Measurements from ENCODE around the gene DCANP1. TPM values are rescaled to one million over a fixed set of nuclear protein-coding genes. Genes with fewer than 3 reads are reported as not detected.

The DCANP1 gene
- total RNA-seq, 2 experiments from 2014 or later = not detected

DNA sequence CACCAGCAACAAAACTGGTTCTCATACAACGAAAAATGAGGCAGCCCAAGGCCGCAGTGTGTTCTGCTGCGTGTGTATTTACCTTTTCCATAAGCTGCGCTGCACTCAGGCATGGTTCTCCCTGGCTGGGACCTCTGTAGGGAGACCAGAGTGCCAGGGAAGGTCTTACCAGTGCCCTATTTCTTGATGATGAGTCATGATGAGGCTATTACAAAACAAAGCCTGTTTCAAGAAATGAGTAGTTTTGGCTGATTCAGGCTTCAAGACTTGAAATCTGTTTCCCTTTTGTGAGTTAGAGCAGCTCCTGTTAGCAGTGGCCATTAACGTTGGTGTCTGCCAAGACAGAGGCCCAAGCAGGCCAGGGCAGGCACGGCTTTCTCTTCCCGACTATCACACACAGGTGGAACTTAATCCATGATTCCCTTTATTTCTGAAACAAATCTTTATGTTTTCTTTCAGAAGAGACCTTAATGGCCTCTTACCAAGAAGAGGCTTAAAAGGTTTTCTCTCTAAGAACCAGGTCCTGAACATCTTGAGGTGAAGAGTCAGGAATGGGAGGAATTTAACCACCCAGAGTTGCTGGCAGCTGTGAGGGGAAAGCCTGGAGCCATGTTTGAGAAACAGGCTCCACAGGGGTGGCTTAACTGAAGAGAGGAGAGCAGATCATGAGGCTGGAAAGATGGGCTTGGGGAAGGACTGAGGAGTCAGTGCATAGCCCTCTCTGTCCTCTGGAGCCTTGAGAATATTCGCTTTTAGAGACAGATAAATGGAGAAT, 46.4 kb upstream of the DCANP1 start:
- no peaks in the 10 kb centered on the region for H3K9me2 ChIP-seq (ENCODE audit: insufficient read depth, low read length)
- POLR2A ChIA-PET = no interaction called here
- no peaks in the 10 kb centered on the region for H3K79me2 ChIP-seq (ENCODE audit: insufficient read depth, low read depth, low read length)
- no peak for DNase-seq (ENCODE audit: low spot score)
- CTCF ChIA-PET (ENCODE audit: unreplicated experiment) = no interaction called here
- H3K9me3 ChIP-seq (ENCODE audit: low read length) = no peaks in the 10 kb centered on the region
- intact Hi-C loops (cut with micrococcal nuclease; ENCODE audit: unreplicated experiment) = no loop called here
- H3K4me2 ChIP-seq (ENCODE audit: low read length) = no peak overlapping the region
- no peak overlapping the region for H2AFZ ChIP-seq (ENCODE audit: low read length)
- H3K27ac ChIP-seq (ENCODE audit: low read depth, low read length, poor library complexity, severe bottlenecking) = no peak overlapping the region
- H3K4me1 ChIP-seq (ENCODE audit: insufficient read depth, low read length, poor library complexity, severe bottlenecking) = no peaks in the 10 kb centered on the region
- TF ChIP-seq, protein P1, sequence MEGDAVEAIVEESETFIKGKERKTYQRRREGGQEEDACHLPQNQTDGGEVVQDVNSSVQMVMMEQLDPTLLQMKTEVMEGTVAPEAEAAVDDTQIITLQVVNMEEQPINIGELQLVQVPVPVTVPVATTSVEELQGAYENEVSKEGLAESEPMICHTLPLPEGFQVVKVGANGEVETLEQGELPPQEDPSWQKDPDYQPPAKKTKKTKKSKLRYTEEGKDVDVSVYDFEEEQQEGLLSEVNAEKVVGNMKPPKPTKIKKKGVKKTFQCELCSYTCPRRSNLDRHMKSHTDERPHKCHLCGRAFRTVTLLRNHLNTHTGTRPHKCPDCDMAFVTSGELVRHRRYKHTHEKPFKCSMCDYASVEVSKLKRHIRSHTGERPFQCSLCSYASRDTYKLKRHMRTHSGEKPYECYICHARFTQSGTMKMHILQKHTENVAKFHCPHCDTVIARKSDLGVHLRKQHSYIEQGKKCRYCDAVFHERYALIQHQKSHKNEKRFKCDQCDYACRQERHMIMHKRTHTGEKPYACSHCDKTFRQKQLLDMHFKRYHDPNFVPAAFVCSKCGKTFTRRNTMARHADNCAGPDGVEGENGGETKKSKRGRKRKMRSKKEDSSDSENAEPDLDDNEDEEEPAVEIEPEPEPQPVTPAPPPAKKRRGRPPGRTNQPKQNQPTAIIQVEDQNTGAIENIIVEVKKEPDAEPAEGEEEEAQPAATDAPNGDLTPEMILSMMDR (conservative IDR thresholded peaks at IDR 0.05; ENCODE audit: low read length) = no peak
- no peak for TF ChIP-seq EZH2phosphoT487 (IDR thresholded peaks at IDR 0.05; ENCODE audit: borderline replicate concordance, low read depth, low read length)
- no peaks in the 10 kb centered on the region for H3K36me3 ChIP-seq (ENCODE audit: insufficient read depth, low read length)
- no peak overlapping the region for H3K4me3 ChIP-seq (ENCODE audit: low read depth, low read length, poor library complexity, severe bottlenecking)
- H4K20me1 ChIP-seq (ENCODE audit: insufficient read depth, low read length) = no peaks in the 10 kb centered on the region
- no TSS peak for BruUV-seq (replicated peaks)

DNA sequence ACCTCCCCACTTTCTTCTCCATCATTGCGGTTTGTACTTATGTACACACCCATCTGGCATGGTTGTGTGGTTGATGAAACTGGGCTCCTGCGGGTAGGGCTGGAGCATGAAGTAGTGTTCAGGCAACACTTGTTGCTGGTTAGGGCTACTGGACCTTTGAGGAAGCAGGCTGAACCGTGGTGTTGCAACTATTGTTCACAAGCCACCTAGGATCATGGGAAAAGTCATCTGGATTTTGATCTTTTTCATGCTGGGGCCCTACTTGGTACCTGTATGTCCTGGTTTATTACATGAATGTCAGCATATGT, 45.1 kb upstream of the DCANP1 start:
- no peaks in the 10 kb centered on the region for H3K9me2 ChIP-seq (ENCODE audit: insufficient read depth, low read length)
- no TSS peak for BruUV-seq (replicated peaks)
- CTCF ChIA-PET (ENCODE audit: unreplicated experiment) = no interaction called here
- H4K20me1 ChIP-seq (ENCODE audit: insufficient read depth, low read length) = no peaks in the 10 kb centered on the region
- H3K4me2 ChIP-seq (ENCODE audit: low read length) = no peak overlapping the region
- intact Hi-C loops (cut with micrococcal nuclease; ENCODE audit: unreplicated experiment) = no loop called here
- no peaks in the 10 kb centered on the region for H3K4me1 ChIP-seq (ENCODE audit: insufficient read depth, low read length, poor library complexity, severe bottlenecking)
- POLR2A ChIA-PET = no interaction called here
- H3K36me3 ChIP-seq (ENCODE audit: insufficient read depth, low read length) = no peaks in the 10 kb centered on the region
- H3K79me2 ChIP-seq (ENCODE audit: insufficient read depth, low read depth, low read length) = no peaks in the 10 kb centered on the region
- H2AFZ ChIP-seq (ENCODE audit: low read length) = no peak overlapping the region
- H3K9me3 ChIP-seq (ENCODE audit: low read length) = no peaks in the 10 kb centered on the region
- H3K27ac ChIP-seq (ENCODE audit: low read depth, low read length, poor library complexity, severe bottlenecking) = no peak overlapping the region
- H3K4me3 ChIP-seq (ENCODE audit: low read depth, low read length, poor library complexity, severe bottlenecking) = no peak overlapping the region
- DNase-seq (ENCODE audit: low spot score) = no peak
- TF ChIP-seq, protein P1 (conservative IDR thresholded peaks at IDR 0.05; ENCODE audit: low read length) = no peak
- no peak for TF ChIP-seq EZH2phosphoT487 (IDR thresholded peaks at IDR 0.05; ENCODE audit: borderline replicate concordance, low read depth, low read length)

DNA sequence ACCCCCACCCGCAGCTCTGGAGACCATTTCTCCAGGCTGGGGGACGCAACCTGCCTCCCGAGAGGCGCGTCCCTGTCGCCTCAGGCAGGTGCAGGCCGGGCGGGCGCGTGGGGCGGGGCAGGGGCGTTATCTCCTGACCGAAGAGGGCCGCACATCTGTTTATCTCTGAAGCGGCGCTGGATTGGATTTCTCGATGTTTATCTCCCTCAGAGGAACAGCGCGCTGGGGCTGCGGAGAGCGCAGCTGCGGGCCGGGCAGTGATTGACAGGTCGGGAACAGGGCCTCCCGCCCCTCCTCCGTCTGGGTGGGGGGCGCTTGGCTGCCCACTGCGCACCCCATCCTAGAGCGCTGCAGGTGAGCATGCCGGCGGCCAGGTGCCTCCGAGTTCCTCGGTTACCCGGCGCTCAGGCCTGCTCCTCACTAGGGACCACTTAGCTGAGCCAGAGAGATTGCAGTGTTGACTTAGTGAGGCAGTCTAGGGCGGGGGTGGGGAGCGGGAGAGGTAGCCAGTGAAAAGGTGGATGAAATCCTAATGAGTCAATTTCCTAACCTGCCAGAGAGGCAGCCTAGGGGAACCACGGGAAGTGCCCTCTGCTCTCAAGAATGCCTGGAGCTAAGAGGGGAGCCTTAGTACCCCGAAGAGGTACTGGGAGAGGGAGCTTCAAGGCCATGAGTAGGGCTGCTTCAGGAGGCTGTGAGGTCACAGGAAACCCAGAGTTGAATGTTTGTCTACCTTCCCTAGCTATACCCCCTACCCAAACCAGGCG, 44.6 kb upstream of the DCANP1 start:
- Histone ChIP-seq H3K36me3 (ENCODE audit: insufficient read depth, low read length) (no peaks in the 10 kb centered on the region), H3K9me2 (ENCODE audit: insufficient read depth, low read length) (no peaks in the 10 kb centered on the region), H3K79me2 (ENCODE audit: insufficient read depth, low read depth, low read length) (no peaks in the 10 kb centered on the region), H2AFZ (ENCODE audit: low read length) (no peak overlapping the region), H3K4me2 (ENCODE audit: low read length) (no peak overlapping the region), H3K4me1 (ENCODE audit: insufficient read depth, low read length, poor library complexity, severe bottlenecking) (no peaks in the 10 kb centered on the region), H4K20me1 (ENCODE audit: insufficient read depth, low read length) (no peaks in the 10 kb centered on the region), H3K9me3 (ENCODE audit: low read length) (no peaks in the 10 kb centered on the region), H3K27ac (ENCODE audit: low read depth, low read length, poor library complexity, severe bottlenecking) (no peak overlapping the region), H3K4me3 (ENCODE audit: low read depth, low read length, poor library complexity, severe bottlenecking) (no peak overlapping the region)
- intact Hi-C loops (cut with micrococcal nuclease; ENCODE audit: unreplicated experiment) = no loop called here
- ChIA-PET POLR2A (no interaction called here), CTCF (ENCODE audit: unreplicated experiment) (no interaction called here)
- TF ChIP-seq, protein P1 (conservative IDR thresholded peaks at IDR 0.05; ENCODE audit: low read length) = no peak
- DNase-seq (ENCODE audit: low spot score) = no peak
- no TSS peak for BruUV-seq (replicated peaks)
